HG03558 (cell line): Measurements from ENCODE around the gene MAP4.
"Not testable (repeated sequence)": the region's sequence is repeated elsewhere in the genome, so short reads cannot be mapped to it uniquely, and the experiment has no call there.

Source experiments
- ATAC-seq: cut with Tn5 transposase; IDR thresholded peaks from one replicate; pipeline ENCODE4 v1.9.1; 2021; ENCODE audit warnings: moderate number of reproducible peaks; ENCODE audit not compliant: unreplicated experiment; ENCODE audit errors: extremely low read depth

MAP4 gene, protein sequence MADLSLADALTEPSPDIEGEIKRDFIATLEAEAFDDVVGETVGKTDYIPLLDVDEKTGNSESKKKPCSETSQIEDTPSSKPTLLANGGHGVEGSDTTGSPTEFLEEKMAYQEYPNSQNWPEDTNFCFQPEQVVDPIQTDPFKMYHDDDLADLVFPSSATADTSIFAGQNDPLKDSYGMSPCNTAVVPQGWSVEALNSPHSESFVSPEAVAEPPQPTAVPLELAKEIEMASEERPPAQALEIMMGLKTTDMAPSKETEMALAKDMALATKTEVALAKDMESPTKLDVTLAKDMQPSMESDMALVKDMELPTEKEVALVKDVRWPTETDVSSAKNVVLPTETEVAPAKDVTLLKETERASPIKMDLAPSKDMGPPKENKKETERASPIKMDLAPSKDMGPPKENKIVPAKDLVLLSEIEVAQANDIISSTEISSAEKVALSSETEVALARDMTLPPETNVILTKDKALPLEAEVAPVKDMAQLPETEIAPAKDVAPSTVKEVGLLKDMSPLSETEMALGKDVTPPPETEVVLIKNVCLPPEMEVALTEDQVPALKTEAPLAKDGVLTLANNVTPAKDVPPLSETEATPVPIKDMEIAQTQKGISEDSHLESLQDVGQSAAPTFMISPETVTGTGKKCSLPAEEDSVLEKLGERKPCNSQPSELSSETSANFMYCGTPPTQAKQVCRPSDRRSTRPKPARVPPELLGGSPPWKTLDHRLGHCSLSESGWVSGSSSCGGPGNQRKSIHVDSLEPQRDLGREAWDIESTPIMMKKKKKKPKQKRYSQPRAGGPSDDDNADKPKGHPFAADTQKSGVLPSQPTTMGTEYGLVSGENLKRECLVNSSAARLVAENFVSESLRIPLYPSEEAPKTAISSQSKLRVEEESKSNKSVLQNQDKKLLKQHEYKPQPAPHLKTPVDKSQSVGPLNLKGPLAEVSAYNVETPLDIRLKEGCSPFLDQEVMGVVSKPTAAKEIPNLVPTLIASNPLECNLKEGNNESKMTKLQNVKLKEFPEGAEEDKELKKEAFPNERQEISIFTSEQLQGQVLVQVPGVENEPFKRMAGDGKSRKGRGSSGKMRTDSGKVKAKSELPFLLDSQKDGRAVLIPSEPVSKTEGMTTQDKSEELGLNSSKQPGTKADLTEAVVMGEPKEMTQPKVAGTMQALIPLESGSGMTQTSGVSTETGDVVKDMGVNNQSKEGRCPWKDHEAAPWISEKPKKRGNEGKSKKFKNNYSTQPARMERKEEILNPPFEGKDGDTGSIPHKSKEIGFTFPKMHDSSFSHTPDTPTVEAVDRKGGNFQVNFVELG (N-terminal part only)

DNA sequence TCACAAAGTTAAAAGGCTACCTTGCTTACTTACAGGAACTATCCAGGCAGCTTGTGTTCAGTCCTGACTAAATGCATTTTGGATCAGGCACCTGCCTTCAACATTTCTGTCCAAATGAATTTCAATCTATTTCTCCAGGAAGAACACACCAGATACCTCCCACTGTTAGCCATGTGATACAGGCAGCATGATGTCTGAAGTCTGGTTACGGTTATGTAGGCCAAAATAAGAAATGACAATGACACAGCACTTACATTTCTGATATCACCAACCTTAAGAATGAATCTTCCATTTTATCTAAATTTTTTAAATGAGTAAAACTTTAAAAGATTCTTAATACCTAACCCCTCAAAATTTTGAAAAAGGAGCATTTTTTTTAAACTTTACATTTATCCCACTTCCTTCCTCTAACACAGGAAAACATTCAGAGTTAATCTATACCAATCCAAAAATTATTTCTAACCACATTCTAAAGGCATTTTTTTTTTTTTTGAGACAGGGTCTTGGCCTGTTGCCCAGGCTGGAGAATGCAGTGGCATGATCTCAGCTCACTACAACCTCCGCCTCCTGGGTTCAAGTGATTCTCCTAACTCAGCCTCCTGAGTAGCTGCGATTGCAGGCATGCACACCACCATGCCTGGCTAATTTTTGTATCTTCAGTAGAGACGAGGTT, at the start of gene MAP4:
TSS of gene MAP4 (minus strand) at position 116 of the 673 bp plus-strand sequence. CDS start 17,556 bp downstream, outside the sequence.
- no peak for ATAC-seq

DNA sequence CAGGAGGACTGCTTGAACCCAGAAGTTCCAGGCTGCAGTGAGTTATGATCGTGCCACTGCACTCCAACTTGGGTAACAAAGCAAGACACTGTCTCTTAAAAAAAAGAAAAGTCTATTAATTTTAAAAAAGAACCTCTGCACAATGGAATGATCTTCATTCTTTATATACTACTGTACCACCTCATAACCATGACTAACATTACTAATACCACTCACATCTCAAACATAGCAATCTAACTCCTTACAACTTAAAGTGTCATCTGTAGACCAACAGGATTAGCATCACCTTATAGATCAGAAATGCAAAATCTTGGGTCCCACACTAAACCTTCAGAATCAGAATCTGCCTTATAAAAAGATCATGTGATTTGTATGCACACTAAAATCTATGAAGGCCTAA, 48.8 kb upstream of the MAP4 start:
- no peak for ATAC-seq

GRCh38 chr3:48064292-48064829, 48.1 kb upstream of the MAP4 start:
- no peak for ATAC-seq

DNA sequence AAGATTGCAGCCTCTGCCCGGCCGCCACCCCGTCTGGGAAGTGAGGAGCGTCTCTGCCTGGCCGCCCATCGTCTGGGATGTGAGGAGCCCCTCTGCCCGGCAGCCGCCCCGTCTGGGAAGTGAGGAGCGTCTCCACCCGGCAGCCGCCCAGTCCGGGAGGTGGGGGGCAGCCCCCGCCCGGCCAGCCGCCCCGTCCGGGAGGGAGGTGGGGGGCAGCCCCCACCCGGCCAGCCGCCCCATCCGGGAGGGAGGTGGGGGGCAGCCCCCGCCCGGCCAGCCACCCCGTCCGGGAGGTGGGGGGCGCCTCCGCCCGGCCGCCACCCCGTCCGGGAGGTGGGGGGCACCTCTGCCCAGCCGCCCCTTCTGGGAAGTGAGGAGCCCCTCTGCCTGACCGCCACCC, 45.4 kb upstream of the MAP4 start:
- ATAC-seq = not testable (repeated sequence)

GRCh38 chr3:48058091-48058490, 41.9 kb upstream of the MAP4 start:
- ATAC-seq = no peak

DNA sequence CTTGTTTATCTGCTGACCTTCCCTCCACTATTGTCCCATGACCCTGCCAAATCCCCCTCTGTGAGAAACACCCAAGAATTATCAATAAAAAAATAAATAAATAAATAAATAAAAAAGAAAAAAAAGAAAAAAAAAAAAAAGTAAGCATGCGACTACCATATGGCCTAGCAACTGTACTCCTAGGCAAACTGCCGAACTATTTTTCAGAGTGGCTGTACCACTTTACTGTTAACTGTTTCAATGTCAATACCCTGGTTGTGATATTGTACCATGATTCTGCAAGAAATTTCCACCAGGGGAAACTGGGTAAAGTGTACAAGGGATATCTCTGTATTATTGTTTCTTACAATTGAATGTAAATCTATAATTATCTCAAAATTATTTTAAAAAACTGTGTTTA, 41.3 kb upstream of the MAP4 start:
- ATAC-seq = no peak

GRCh38 chr3:48047841-48048464, 31.7 kb upstream of the MAP4 start:
- ATAC-seq = no peak

DNA sequence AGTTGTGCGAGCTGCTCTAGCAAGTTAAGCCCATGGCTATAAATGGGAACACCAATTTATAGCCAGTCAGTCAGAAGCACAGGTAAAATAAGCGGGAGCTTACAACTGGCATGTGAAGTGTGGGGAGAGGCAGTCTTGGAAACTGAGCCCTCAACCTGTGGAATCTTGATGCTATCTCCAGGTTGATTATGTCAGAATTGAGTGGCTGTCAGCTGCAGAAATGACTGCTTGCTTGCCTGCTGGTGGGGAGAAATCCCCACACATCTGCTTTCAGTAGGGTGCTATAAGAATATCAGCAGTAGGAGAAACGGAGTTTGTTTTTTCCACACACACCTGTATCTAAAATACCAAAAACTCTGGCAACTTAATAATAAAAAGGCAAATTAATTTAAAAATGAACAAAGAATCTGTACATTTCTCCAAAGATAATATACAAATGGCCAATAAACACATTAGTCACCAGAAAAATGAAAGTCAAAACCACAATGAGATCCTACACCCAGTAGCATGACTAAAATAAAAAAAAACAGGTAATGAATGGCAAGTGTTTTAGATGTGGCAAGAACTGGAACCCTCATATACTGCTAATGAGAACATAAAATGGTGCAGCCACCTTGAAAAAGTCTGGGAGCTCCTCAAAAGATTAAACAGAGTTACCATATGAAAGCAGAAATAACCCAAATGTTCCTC, 26.0 kb upstream of the MAP4 start:
- ATAC-seq = no peak

DNA sequence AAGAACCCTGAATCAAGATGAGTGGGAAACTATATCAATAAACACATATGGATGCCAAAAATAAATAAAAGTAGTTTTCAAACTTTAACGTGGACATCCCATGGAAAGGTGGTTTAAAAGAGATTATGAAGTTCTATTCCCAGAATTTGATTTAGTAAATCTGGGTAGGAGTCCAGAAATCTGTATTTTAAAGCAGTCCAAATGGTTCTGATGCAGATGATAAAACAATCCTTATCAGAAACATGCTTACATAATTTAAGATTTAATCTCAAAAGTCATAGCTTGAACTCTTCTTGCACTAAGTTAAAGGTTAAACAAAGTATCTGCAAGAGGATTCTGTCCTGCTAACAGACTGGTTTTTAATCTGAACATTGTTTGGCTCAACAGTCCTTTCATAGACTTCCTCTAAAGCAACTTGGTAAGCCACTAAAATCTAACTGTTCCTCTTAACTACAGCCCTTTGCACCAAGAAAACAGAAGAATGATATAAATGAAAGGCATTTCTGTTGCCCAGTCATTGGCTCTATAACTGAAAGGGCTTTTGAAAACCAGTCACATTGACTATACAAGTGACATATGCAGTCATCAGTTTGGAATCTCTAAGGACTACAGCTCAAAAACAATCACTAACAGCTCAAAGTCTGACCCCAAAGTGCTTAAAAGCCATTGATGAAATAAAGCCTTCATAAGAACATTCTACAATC, 23.4 kb upstream of the MAP4 start:
- ATAC-seq = no peak

GRCh38 chr3:48038971-48039481, 22.8 kb upstream of the MAP4 start:
- ATAC-seq = no peak

GRCh38 chr3:48034000-48034516, 17.8 kb upstream of the MAP4 start:
- ATAC-seq = no peak

DNA sequence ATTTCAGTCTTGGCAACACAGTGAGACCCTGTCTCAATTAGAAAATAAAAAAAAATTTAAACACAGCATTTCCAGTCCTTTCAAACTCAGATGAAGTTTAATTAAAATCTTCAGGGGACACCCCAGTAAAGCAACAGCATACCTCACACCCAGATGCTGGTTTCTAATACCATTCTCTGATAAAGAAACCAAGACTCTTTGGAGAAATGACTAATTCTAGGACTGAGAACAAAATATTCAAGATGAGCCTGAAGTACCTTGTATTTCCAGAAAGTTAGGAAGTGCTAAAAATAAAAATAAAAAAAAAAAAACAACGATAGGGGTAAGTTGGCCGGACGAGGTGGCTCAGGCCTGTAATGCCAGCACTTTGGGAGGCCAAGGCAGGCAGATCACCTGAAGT, 14.0 kb upstream of the MAP4 start:
- ATAC-seq = no peak

DNA sequence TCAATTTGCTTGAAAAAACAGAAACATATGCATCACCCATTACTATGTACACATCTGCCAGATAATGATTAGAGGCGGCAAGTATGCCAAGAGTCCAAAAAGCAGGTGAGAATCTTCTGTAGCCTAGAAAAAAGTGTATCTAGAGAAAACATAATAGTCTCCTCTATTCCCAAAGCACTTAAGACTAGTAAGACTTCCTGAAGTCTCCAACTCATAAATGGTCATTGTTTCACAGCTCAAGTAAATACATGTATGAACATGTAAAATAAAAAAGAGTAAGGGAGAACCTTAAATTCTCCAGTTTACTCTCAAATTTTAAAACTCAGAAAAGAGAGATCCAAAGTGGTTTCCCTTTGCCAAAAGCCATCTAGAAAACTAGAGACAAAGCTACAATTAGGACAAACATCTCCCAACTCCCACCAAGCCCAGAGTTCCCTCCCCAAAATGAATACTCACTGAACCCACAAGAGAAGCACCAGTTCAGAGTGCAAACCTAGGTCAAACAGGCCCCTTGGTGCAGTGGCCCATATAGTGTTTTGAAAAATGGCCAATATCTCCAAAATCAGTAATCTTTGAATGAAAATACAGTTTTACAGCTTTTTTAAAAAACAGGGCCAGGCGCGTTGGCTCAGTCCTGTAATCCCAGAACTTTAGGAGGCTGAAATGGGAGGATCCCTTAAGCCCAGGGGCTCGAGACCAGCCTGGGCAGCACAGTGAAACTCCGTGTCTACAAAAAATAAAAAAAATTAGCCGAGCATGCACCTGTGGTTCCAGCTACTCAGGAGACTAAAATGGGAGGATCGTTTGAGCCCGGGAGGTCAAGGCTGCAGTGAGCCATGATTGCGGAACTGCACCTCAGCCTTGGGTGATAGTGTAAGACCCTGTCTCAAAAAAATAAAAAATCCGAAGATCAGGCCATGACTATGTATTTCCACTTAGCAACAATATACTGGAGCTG, 11.0 kb upstream of the MAP4 start:
- no peak for ATAC-seq

DNA sequence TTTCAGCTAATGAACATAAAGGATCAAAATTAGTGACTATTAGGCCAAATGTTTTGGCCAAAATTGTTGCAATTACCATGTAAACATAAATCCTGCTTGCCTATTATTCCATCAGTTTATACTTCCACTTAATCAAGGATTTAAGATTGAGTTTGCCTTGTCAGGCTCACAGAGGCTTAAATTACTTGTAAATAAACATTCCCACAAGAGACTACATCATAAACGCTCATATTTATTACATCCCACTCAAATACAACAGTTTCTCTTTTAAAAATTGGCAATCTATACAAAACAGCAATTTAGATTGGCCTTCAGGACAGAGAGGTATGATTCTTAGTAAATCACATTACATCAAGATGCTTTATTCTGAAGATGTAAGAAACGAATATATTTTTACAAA, 9.9 kb upstream of the MAP4 start:
- ATAC-seq = no peak

DNA sequence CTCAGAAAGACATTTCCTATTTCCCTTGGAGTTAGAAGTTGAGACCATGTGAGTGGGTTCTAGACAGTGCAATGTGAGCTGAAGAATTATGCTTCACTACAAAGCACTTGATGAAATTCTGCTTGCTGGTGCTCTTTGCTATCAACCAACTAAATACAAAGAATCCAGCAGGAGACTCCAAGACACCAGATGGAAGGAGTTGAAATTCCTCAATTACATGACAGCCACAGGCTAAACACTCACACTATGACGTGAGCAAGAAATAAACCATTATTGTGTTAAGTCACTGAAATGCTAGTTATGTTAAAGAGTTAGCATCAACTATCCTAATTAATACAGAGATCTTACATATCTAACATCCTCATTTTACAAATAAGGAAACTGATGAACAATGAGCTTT, 8.2 kb upstream of the MAP4 start:
- ATAC-seq = no peak

- ATAC-seq = no peak
Measured at GRCh38 chr3:48023377-48023776, 7.2 kb upstream of the MAP4 start.

GRCh38 chr3:48022178-48022577, 6.0 kb upstream of the MAP4 start:
- no peak for ATAC-seq
